Keratinocyte (primary cell): ENCODE results near the gene CDRT15L2.
"Not testable (repeated sequence)": the region's sequence is repeated elsewhere in the genome, so short reads cannot be mapped to it uniquely, and the experiment has no call there.

Experiments
- CTCF ChIP-seq, 3 experiments: IDR thresholded peaks in 1 of 3; conservative IDR thresholded peaks in 1 of 3; optimal IDR thresholded peaks in 1 of 3; 2 replicates in 2 of 3; 3 replicates in 1 of 3; pipeline versions ENCODE3 to v1.5.1; 2011; ENCODE audit warnings: low read length in 3 of 3, mild to moderate bottlenecking in 3 of 3, moderate library complexity in 2 of 3, control low read depth in 1 of 3, inconsistent platforms in 1 of 3; ENCODE audit not compliant: insufficient read depth in 2 of 3; ENCODE audit errors: extremely low read depth in 1 of 3
- EZH2 ChIP-seq: IDR thresholded peaks from one replicate; pipeline ENCODE4 v1.6.1; 2012; ENCODE audit warnings: inconsistent platforms, mild to moderate bottlenecking, low read length, moderate library complexity

- not testable (repeated sequence) for TF ChIP-seq CTCF (optimal IDR thresholded peaks at IDR 0.05 in 1 of 3, IDR thresholded peaks at IDR 0.05 in 1 of 3, conservative IDR thresholded peaks at IDR 0.05 in 1 of 3; ENCODE audit: extremely low read depth in 1 of 3, insufficient read depth in 2 of 3, low read length in 3 of 3); EZH2
These were observed 6.3 kb upstream of the CDRT15L2 start for GRCh38 chr17:20573216-20573615.
